Stimulated activated CD4-positive, alpha-beta T cell treated with anti-CD3 and anti-CD28 coated beads, Interleukin-12 subunit alpha, Interleukin-12 subunit beta, amount 100 ng/mL, for 4 hours (primary cell): ENCODE results near the gene OR5H2.
A peak's percentile ranks its signal among the peaks of the same experiment; 100 is the strongest.
"Not testable (repeated sequence)": the region's sequence is repeated elsewhere in the genome, so short reads cannot be mapped to it uniquely, and the experiment has no call there.

Source experiments
- DNase-seq: peaks from one replicate; pipeline ENCODE4 v3.0.0-alpha.2; 2020

OR5H2 gene

GRCh38 chr3:98282205-98282604, at the start of gene OR5H2:
TSS of gene OR5H2 (plus strand) at chr3:98282505. CDS start at chr3:98282903, 398 bp downstream.
- no peak for DNase-seq

GRCh38 chr3:98233468-98233867, 48.8 kb upstream of the OR5H2 start:
- DNase-seq, result no peak

GRCh38 chr3:98240131-98240530, 42.2 kb upstream of the OR5H2 start:
- DNase-seq, result no peak

DNA sequence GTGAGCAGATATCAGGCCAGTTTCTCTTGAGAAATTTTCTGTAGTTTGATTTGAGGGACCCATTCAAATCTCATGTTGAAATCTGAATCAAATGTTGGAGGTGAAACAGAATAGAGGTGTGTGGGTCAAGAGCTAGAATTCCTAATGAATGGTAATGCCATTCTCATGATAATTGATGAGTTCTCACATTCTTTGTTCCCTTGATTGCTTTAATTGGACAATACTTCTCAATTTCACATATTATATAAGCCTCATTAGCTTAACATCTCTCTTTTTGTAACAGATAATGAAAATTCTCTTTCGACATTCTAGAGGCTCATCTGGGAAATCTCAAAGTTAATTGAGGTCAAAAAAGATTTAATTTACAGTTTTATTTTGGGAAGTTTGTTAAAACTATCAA, 40.1 kb upstream of the OR5H2 start:
- DNase-seq, result no peak

DNA sequence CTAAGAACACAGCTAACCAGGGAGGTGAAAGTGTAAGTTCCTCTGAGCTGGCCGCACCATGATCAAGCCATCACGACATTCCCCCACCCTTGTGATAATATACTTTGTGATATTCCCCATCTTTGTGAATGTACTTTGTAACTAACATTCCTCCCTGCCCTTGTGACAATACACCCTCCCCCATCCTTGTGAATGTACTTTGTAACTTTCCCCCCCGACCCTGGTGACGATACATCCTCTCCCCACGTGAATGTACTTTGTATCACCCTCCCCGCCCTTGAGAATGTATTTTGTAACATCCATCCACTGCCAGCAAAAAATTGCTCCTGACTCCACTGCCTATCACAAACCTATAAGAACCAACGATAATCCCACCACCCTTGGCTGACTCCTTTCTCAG, 38.5 kb upstream of the OR5H2 start:
- no peak for DNase-seq

- no peak for DNase-seq
These were observed 36.2 kb upstream of the OR5H2 start for GRCh38 chr3:98246142-98246541.

GRCh38 chr3:98256026-98256425, 26.3 kb upstream of the OR5H2 start:
- not testable (repeated sequence) for DNase-seq

DNA sequence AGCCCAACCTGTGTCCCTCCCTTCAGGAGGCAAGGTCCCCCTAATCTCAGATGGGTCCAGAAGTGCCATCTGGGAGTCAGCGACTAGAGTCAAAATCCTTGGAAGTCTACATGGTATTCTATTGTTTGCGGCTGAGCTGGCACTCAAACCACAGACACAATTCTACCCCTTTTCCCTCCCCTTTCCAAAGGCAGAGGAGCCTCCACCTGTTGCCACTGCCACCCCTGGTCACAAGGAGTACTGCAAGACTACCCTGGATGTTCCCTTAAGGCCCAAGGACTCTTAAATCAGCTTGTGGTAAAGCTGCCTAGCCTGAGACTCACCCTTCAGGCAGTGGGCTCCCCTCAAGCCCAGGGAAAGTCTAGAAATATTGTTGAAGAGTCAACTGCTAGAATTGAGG, 22.6 kb upstream of the OR5H2 start:
- no peak for DNase-seq

DNA sequence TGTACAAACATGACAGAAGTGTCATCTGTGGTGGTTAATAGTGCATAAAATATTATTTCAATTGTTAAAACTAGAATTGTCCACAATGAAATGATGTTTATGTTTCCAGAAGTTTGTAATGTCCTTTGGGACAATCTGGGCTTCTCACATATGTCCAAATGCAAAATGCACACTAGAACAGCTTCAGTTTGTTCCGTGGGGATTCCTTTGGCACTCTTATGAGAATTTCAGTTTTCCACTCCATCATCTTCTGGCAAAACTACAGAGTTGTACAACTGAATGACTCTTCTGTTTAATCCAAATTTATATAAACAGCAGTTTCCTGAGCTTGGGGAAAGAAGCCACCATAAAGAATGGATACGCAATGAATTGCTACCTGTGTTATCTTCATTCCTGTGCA, 20.3 kb upstream of the OR5H2 start:
- DNase-seq, result no peak

DNA sequence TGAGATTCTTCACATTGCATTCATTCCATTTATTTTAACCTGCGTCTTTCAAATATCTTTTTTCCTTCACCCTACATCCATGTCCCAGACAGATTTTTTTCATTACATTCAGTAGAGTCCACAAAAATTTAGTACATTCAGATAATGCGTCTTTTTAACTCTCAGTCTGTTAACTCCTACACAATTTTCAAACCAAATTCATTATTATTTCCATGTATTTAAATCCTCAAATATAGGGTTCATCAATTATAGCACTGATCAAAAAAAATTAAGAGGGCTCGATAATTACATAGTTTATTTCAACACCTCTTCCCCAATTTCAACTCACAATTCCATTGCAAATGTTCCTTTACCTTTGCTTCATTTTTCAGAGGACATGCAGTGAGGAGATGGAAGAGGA, 18.4 kb upstream of the OR5H2 start, which contains the start of gene OR5H6:
TSS of gene OR5H6 (plus strand) at position 301 of the 400 bp plus-strand sequence. CDS start at position 390, 89 bp downstream.
- no peak for DNase-seq

GRCh38 chr3:98269846-98270245, 12.5 kb upstream of the OR5H2 start:
- no peak for DNase-seq

DNA sequence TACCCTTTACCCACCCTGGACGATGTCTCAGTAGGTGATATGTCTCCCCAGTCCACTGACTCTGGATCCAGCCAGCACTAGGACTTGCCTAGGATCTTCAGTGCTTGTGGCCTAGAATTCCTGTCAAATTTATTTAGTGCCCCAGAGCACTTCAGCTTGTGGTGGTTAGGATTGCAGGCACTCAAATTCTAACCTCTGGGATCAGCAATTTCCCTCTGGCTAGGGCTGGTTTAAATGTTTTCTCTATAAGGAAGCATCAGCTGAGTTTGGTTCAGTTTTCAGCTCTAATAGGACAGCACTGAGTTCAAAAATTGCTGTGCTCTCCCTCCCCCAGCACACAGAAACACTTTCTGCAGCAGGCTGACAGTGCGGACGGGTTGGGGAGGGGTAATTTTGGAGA, 10.2 kb upstream of the OR5H2 start:
- DNase-seq, result no peak

DNA sequence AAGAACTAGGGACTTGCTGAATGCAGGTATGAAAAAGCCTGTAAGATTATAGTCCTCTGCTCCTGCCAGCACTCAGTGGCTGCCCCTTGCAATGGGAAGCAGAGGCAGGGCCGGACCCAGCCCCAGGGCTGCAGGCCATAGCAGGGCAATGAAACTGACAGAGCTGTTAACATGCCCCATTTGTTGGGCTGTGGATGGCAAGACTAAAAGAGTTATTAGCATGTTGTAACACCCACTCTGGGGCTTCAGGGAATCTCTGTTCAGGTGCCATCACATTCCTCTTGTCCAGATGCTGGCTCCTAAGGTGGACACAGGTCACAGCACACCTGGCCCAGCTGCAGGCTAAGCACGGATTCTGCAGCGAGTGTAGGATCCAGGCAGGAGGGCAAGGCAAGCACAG, 7.4 kb upstream of the OR5H2 start:
- no peak for DNase-seq

DNA sequence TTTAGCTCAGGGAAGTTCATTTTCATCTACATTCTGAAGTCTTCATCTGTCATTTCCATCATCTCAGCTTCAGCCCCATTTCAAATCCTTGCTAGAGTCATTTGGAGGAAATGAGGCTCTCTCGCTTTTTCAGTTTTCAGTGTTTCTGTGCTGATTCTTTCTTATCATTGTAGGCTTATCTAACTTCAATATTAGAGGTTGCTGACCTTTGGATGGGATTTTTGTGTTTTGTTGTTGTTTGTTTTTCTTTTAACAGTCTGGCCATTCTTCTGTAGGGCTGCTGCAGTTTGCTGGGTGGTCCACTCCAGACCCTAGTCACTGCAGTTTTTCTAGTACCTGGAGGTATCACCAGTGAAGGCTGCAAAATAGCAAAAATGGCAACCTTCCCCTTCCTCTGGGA, 8.6 kb downstream of the OR5H2 start:
- no peak for DNase-seq

GRCh38 chr3:98291332-98291957, 9.1 kb downstream of the OR5H2 start:
- no peak for DNase-seq

- no peak for DNase-seq
These were observed 39.8 kb downstream of the OR5H2 start for GRCh38 chr3:98322101-98322500.

GRCh38 chr3:98322686-98323085, 40.4 kb downstream of the OR5H2 start:
- no peak for DNase-seq

DNA sequence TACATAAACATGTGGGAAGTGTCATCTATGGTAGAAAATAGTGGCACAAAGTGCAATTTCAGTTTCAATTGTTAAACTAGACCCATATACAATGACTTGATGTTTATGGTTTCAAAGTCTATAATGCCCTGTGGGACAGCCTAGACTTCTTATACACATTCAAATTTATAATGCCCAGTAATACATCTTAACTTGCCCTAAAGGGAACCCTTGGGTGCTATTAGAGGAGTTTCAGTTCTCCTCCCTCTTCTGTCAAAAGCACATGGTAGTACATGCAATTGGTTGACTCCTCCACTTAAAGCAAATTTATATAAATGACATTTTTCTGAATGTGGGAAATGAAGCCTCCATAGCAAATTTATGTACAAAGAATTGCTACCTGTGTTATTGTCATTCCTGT, 41.1 kb downstream of the OR5H2 start:
- DNase-seq, result no peak

GRCh38 chr3:98325055-98325454, 42.8 kb downstream of the OR5H2 start:
- DNase-seq, result no peak

DNA sequence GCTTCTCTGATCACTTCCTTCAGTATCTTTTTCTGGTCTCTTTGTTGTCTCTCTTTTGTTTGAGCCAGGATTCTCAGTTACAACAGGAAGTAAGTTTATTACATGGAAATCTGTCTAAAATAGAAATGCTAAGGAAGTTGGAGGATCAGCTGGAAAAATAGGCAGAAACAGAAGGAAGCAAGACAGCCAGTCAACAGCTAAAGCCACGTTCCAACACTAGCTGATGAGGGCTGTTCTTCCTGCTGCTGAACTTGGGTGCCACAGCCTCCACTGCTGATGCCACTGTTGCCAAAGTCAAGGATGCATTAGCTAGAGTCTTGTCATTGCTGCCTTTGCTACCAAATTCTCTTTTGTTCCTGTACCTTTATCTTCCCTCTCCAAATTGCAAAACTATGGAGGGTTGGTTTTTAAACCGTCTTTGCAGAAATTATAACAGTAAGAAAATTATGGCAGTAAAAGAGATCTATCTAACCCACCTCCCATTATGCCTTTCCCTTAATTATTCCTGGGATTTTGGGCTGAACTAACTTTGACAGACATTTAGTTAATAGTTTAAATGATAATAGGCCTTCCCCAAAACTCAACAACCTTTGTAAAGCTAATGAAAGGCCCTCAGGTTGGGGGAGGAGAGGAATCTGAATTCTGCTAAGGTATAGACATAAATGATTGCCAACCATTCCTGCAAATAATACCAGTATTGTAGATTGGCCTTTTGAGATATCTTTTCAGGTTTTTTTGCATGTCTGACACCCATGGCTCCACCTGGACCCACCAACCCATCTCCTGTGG, 44.0 kb downstream of the OR5H2 start:
- DNase-seq, result no peak

DNA sequence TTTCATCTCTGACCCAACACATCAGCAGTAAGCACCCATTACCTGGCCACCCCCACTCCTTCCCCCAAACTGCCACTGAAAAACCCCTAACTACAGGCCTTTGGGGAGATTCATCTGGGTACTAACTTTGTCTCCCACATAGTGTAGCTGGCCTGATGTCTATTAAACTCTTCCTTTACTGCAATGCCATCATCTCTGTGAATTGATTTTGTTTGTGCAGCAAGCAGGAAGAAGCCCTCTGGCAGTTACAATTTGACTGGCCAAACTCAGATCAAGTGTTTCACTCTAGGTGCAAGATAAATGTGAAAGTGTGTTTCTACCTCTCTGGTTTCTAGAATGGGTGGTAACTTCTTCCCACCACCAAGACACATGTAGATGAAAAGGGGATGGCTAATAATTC, 44.6 kb downstream of the OR5H2 start:
- DNase-seq, result no peak

GRCh38 chr3:98328933-98329332, 46.6 kb downstream of the OR5H2 start:
- DNase-seq, result no peak

DNA sequence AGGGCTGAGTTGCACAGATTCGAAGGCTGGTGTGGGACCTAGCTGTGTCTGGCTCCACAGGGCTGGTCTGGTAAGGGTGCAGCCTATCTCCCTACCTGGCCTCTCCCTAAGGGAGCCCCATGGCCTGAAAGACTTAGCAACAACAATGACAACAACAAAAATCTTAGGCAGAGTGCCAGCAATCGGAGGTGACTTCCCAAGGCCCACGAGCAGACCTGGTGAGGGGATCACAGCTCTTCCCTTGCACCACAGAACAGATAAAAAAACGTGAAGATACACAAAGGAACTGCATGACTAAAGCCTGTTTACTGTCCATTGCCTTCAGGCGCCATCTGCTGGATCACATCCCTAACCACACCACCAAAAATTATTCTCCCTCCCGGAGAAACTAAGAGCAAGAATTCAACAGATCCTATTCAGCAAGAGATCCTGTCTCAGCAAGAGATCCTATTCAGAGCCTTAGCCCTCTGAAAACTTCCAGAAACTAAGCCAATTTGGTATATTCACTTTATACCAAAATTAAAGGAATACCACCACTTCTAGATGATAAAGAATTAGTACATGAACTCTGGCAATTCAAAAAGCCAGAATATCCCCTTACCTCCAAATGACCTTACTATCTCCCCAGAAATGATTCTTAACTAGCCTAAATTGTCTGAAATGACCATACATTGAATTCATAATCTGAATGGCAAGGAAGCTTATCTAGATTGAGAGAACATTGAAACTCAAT, 47.3 kb downstream of the OR5H2 start:
- peak; percentile 26 for DNase-seq

- no peak for DNase-seq
These were observed 49.0 kb downstream of the OR5H2 start for GRCh38 chr3:98331329-98331728.
